GM21717 (cell line): ENCODE data around the gene NMD3.
"Not testable (repeated sequence)": the region's sequence is repeated elsewhere in the genome, so short reads cannot be mapped to it uniquely, and the experiment has no call there.

ENCODE experiments used
- ATAC-seq: cut with Tn5 transposase; IDR thresholded peaks from one replicate; pipeline ENCODE4 v1.9.1; 2021; ENCODE audit warnings: mild to moderate bottlenecking, moderate library complexity; ENCODE audit not compliant: unreplicated experiment

The NMD3 gene

GRCh38 chr3:161274691-161275298, 53.7 kb downstream of the NMD3 start:
- ATAC-seq: no peak

- no peak for ATAC-seq
Observed at GRCh38 chr3:161275919-161276318, 54.8 kb downstream of the NMD3 start.

- not testable (repeated sequence) for ATAC-seq
Observed at GRCh38 chr3:161282387-161282786, 61.3 kb downstream of the NMD3 start.

GRCh38 chr3:161284989-161285388, 63.9 kb downstream of the NMD3 start:
- ATAC-seq: no peak

- no peak for ATAC-seq
Observed at GRCh38 chr3:161289174-161289573, 68.1 kb downstream of the NMD3 start.

- no peak for ATAC-seq
Observed at GRCh38 chr3:161291191-161291901, 70.2 kb downstream of the NMD3 start.

GRCh38 chr3:161293381-161293780, 72.3 kb downstream of the NMD3 start:
- no peak for ATAC-seq

GRCh38 chr3:161295325-161295724, 74.2 kb downstream of the NMD3 start:
- no peak for ATAC-seq

- ATAC-seq: no peak
Observed at GRCh38 chr3:161296814-161297213, 75.7 kb downstream of the NMD3 start.
